ACC112 (cell line): ENCODE data around the gene GDI1.

Experiments
- H2AFZ ChIP-seq: fragments of 200-600 bp; sonication (generic); one replicate; pipeline ENCODE4 v1.6.0; 2017; ENCODE audit warnings: antibody characterized with exemption, low read length; ENCODE audit not compliant: unreplicated experiment
- H3K27ac ChIP-seq: fragments of 200-600 bp; sonication (generic); 2 replicates; pipeline ENCODE4 v1.5.1; 2014; ENCODE audit warnings: low read depth, mild to moderate bottlenecking, antibody characterized with exemption, low read length, moderate library complexity
- H3K27me3 ChIP-seq: fragments of 200-600 bp; sonication (generic); 2 replicates; pipeline ENCODE4 v1.6.1; 2014; ENCODE audit warnings: mild to moderate bottlenecking, antibody characterized with exemption, low read length, moderate library complexity, mixed read lengths; ENCODE audit not compliant: insufficient read depth
- H3K36me3 ChIP-seq: fragments of 200-600 bp; sonication (generic); 2 replicates; pipeline ENCODE4 v1.6.1; 2016; ENCODE audit warnings: mild to moderate bottlenecking, antibody characterized with exemption, low read length, moderate library complexity, mixed read lengths; ENCODE audit not compliant: insufficient read depth
- H3K4me1 ChIP-seq: fragments of 200-600 bp; sonication (generic); one replicate; pipeline ENCODE4 v1.6.1; 2016; ENCODE audit warnings: low read length, mixed read lengths; ENCODE audit not compliant: insufficient read depth, unreplicated experiment, control insufficient read depth
- H3K4me3 ChIP-seq: fragments of 200-600 bp; sonication (generic); 2 replicates; pipeline ENCODE4 v1.5.1; 2014; ENCODE audit warnings: mild to moderate bottlenecking, low read depth, low read length
- H3K79me2 ChIP-seq: fragments of 200-600 bp; sonication (generic); one replicate; pipeline ENCODE4 v1.6.0; 2016; ENCODE audit warnings: low read length; ENCODE audit not compliant: control insufficient read depth, unreplicated experiment, insufficient read depth

GDI1 gene

DNA sequence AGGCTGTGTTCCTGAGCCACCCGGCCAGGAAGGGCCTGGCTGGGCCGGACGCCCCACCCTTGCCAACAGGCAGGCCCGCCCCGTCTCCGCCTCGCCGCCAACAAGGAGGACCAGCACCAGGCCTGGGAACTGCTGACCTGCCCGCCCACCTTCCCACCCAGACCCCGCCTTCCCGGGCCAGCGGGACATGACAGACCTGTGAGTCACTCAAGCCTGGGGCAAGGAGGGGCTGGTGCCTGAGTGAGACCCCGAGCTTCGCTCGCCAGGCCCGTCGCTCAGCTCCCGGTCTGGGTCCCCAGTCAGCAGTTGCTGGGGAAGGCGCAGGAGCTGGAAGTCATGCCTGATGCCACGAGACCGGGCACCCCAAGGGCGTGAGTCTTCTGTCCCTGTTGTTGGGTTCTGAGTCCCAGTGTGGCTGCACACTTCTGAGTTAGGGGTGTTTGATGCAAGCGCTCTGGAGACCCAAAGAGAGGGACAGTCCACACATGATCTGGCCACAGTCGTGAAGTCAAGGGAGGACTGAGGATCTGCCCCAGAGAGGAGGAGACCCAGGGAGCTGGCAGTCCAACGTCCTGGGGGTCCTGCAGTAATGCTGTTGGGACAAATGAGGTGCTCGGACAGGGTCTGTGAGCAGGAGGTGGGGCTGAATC lies 27.6 kb upstream of the GDI1 start, which contains the start of gene DNASE1L1:
Gene DNASE1L1 (minus strand): TSS at position 33 of the 650 bp plus-strand sequence. CDS start 3,686 bp downstream, outside the sequence.
- H3K4me3 ChIP-seq = peak within 1 kb of the TSS; percentile 80
- peak within 1 kb of the TSS; percentile 59 for H3K27ac ChIP-seq
- H3K79me2 ChIP-seq = peaks cover 12% of the 10 kb centered on the region
- H3K4me1 ChIP-seq = peaks cover 11% of the 10 kb centered on the region
- H3K36me3 ChIP-seq = no peaks in the 10 kb centered on the region
- no peak within 1 kb of the TSS for H2AFZ ChIP-seq
- H3K27me3 ChIP-seq = no peaks in the 10 kb centered on the region

DNA sequence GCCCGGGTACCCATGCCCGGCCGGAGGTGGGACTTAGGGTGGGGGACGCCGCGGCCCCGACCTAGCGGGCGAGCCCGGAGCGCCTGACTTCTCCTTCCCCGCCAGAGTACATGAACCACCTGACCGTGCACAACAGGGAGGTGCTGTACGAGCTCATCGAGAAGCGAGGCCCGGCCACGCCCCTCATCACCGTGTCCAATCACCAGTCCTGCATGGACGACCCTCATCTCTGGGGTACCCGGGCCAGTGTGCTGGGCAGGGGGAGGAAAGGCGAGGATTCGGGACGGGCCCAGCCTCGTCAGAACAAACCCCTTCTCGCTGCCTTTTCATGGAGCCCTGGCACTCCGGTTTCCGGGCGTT lies 25.0 kb upstream of the GDI1 start:
- H3K36me3 ChIP-seq = no peaks in the 10 kb centered on the region
- no peak overlapping the region for H2AFZ ChIP-seq
- H3K27ac ChIP-seq = peak overlapping the region; percentile 39
- H3K79me2 ChIP-seq = peaks cover 12% of the 10 kb centered on the region
- H3K4me3 ChIP-seq = peak overlapping the region; percentile 89
- H3K4me1 ChIP-seq = peaks cover 11% of the 10 kb centered on the region
- H3K27me3 ChIP-seq = no peaks in the 10 kb centered on the region

DNA sequence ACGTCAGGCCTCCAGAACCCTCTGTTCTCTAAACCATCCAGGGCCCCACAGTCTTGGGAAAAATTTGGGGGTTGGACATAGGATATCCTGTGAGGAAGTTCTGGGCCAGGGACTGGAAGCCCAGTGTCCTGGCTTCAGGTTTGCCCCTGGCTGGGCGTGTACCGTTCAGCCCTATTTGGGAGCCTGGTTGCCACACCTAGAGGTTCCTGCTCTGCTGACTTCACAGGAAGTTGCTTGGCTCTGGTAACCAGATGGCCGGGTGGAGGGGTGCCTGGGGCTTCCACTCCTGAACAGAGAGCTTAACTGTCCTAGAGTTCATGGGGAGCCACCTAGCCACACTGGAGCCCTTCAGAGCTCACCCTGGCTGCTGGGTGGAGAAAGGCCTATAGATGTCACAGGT lies 24.5 kb upstream of the GDI1 start:
- H3K4me1 ChIP-seq = peaks cover 11% of the 10 kb centered on the region
- H3K4me3 ChIP-seq = peak overlapping the region; percentile 89
- H3K27me3 ChIP-seq = no peaks in the 10 kb centered on the region
- no peak overlapping the region for H2AFZ ChIP-seq
- peak overlapping the region; percentile 26; the same call in 1 of the 2 replicates for H3K27ac ChIP-seq
- no peaks in the 10 kb centered on the region for H3K36me3 ChIP-seq
- peaks cover 12% of the 10 kb centered on the region for H3K79me2 ChIP-seq

DNA sequence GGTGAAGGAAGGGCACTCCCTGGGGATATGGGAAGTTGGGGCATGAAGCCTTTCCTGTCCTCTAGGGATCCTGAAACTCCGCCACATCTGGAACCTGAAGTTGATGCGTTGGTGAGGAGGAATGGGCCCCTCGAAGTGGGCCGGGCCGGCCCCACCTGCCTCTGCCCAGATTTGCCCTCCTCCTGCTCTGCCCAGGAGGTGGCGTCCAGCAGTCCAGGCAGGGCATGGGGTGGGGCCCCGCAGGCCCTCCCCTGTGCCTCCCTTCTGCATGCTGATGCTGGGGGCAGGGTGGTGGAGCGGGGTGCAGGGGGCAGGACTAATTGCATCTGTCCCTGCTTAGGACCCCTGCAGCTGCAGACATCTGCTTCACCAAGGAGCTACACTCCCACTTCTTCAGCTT lies 23.8 kb upstream of the GDI1 start:
- Histone ChIP-seq H3K79me2 (peaks cover 12% of the 10 kb centered on the region), H3K36me3 (no peaks in the 10 kb centered on the region), H2AFZ (no peak overlapping the region), H3K4me1 (peaks cover 11% of the 10 kb centered on the region), H3K4me3 (no peak overlapping the region), H3K27ac (no peak overlapping the region), H3K27me3 (no peaks in the 10 kb centered on the region)

DNA sequence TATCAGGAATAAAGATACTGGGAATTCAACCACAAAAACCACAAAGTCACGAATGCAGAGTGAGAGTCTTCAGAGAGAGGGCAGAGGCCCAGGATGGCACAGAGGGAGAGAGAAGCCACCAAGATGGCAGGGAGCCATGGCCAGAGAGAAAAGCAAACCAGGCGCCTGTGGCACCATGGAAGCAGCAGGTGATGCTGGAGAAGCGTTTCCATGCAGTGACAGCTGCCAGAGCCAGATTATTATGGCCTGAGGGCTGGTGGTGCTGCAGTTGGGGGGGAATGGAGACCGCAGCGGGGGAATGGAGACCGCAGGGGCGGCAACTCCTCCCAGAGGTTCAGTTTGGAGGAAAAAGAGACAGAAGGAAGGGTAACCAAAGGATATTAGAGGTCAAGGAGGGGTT lies 19.8 kb upstream of the GDI1 start:
- peaks cover 8% of the 10 kb centered on the region for H3K4me1 ChIP-seq
- no peak overlapping the region for H3K27ac ChIP-seq
- H3K79me2 ChIP-seq = no peaks in the 10 kb centered on the region
- no peak overlapping the region for H2AFZ ChIP-seq
- no peaks in the 10 kb centered on the region for H3K27me3 ChIP-seq
- no peaks in the 10 kb centered on the region for H3K36me3 ChIP-seq
- no peak overlapping the region for H3K4me3 ChIP-seq

DNA sequence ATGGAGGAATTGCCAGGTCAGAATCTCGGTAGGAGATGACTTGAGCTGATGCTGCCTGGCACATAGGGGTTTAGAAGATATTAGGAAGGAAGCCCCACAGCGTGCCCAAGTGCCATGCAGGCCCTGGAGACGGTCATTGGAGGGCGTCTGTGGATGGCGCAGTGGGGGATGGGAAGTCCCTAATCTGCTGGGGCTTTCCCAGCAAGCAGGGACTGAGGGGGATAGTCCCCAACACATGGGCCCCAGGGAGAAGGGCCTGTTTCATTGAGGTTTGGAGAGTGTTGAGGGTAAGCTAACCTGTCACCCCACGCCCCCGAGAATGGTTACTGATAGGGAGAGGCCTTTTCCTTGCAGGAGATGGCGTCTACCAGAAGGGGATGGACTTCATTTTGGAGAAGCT lies 17.8 kb upstream of the GDI1 start:
- Histone ChIP-seq H3K36me3 (no peaks in the 10 kb centered on the region), H3K4me1 (no peaks in the 10 kb centered on the region), H3K79me2 (no peaks in the 10 kb centered on the region), H3K27me3 (no peaks in the 10 kb centered on the region), H3K4me3 (no peak overlapping the region), H3K27ac (no peak overlapping the region), H2AFZ (no peak overlapping the region)

DNA sequence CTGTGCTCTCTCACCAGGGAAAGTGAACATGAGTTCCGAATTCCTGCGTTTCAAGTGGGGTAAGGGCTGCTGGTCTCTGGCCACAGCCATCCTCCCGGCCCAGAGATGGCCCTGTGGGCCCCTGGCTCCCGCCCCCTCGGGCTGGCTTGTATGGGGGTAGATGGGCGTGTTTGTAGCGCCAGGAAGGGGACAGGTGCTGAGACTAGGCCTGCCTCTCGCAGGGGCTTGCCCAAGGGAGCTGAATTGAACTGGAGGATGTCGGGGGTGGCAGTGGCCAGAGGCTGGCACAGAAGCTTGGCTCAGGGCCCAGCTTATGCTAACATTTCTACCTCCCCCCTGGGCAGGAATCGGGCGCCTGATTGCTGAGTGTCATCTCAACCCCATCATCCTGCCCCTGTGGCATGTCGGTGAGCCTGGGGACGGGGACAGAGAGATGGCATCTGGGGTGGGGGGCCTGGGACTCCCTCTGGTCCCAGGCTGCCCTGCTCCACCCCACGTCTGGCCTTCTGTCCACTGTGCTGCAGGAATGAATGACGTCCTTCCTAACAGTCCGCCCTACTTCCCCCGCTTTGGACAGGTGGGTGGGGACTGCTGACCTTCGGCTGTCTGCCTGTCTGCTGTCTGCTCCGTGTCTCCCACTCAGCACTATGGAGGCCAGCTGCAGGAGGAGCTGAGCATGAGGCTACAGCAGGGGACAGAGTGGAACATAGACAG lies 17.1 kb upstream of the GDI1 start:
- Histone ChIP-seq H3K4me3 (no peak overlapping the region), H3K79me2 (no peaks in the 10 kb centered on the region), H3K27me3 (no peaks in the 10 kb centered on the region), H3K27ac (no peak overlapping the region), H3K4me1 (no peaks in the 10 kb centered on the region), H3K36me3 (no peaks in the 10 kb centered on the region), H2AFZ (no peak overlapping the region)

DNA sequence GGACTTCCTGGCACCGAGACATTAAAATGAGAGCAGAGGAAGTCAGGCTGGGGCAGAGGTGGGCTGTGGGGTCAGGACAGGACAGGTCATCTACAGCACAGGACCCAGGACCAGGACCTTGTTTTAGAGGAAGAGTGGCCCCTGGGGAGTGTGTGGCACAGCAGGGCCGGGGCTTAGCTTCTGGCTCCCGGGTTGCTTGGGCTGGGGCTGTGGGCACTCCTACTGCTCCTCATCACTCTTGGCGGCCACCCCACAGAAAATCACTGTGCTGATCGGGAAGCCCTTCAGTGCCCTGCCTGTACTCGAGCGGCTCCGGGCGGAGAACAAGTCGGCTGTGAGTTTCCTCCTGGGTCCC lies 16.6 kb upstream of the GDI1 start:
- Histone ChIP-seq H3K27ac (no peak overlapping the region), H3K79me2 (no peaks in the 10 kb centered on the region), H2AFZ (no peak overlapping the region), H3K36me3 (no peaks in the 10 kb centered on the region), H3K4me3 (no peak overlapping the region), H3K27me3 (no peaks in the 10 kb centered on the region), H3K4me1 (no peaks in the 10 kb centered on the region)

DNA sequence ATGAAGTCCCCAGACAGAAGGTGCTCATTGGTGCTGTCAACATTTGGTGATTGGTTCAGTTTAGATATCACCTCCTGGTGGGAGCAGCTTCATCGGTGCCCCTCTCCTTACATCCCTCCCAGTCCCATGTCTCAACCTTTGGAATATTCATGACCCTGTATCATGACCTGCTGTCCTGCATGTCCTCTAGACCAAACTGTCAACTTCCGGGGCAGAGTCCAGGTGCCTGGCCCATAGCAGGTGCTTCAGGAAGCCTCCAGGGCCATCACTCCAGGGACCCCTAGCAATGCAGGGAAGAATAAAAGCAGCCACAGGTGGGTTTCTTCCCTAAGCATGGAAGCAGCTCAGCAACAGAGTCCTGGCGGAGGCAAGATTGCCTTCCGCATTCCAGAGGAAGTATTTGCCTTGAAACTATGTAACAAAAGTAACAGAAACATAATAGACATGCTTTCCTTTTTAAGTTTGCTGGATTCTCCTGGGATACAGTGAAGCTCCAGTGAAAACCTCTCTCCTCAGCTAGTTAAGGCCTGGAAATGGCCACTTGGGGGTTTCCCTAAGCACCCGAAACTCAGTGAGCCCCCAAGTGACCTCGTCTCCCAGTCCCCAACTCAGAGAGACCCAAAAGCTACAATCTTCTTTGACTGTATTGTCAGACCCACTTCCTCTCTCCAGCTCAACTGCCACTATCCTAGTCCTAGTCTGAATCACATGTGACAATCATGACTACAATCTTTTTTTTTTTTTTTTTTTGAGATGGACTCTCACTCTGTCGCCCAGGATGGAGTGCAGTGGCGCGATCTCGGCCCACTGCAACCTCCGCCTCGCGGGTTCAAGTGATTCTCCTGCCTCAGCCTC lies 9.8 kb upstream of the GDI1 start:
- H3K27me3 ChIP-seq = no peaks in the 10 kb centered on the region
- H3K79me2 ChIP-seq = peaks cover 18% of the 10 kb centered on the region
- H2AFZ ChIP-seq = no peak overlapping the region
- no peaks in the 10 kb centered on the region for H3K36me3 ChIP-seq
- no peak overlapping the region for H3K27ac ChIP-seq
- H3K4me3 ChIP-seq = no peak overlapping the region
- no peaks in the 10 kb centered on the region for H3K4me1 ChIP-seq

DNA sequence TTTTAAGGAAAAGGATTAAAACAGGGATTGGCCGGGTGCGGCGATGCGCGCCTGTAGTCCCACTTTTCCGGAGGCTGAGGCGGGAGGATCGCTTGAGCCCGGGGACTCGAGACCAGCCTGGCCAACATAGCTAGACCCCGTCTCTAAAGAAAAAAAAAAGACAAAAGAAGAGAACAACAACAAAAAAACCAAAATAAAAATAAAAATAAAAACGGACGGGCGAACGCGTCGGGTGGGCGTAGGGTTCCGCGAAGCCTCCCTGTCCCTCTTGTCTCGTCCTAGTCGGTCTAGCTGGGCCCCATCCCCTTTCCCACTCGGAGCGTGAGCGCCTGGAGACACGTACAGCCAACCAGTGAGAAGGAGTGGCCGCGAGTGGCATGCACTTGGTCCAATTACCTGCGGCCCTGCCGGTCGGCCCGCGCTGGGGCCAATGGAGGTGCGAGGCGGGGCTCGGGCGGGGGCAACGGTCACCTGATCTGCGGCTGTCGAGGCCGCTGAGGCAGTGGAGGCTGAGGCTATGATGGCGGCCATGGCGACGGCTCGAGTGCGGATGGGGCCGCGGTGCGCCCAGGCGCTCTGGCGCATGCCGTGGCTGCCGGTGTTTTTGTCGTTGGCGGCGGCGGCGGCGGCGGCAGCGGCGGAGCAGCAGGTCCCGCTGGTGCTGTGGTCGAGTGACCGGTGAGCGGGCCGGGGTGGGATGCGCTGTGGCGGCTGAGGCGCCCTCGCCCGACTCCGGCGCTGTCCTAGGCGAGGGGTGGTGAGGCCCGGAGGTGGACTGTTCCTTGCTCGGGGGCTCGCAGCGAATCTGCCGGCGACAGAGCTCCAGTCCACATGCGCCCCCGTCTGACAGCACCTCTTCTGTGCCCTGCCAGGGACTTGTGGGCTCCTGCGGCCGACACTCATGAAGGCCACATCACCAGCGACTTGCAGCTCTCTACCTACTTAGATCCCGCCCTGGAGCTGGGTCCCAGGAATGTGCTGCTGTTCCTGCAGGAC lies 8.5 kb upstream of the GDI1 start, which contains the start of gene ATP6AP1:
Gene ATP6AP1 (plus strand): TSS at position 502 of the 996 bp plus-strand sequence. CDS start 16 bp downstream, at position 518.
- H3K27me3 ChIP-seq = no peaks in the 10 kb centered on the region
- no peak within 1 kb of the TSS for H3K27ac ChIP-seq
- H3K79me2 ChIP-seq = peaks cover 18% of the 10 kb centered on the region
- peak within 1 kb of the TSS; percentile 3 for H2AFZ ChIP-seq
- no peaks in the 10 kb centered on the region for H3K36me3 ChIP-seq
- no peaks in the 10 kb centered on the region for H3K4me1 ChIP-seq
- H3K4me3 ChIP-seq = peak within 1 kb of the TSS; percentile 90
